Prostate gland (tissue), 2 donors: ENCODE measurements around the gene CSNK1G3.

Source experiments
- POLR2A ChIP-seq: fragments of 450-650 bp; IDR thresholded peaks from one replicate; pipeline ENCODE4 v1.6.1; 2016; ENCODE audit warnings: antibody characterized with exemption, mild to moderate bottlenecking
- TF ChIP-seq, protein P1 (sequence below), 4 experiments: fragments of 200-600 bp in 2 of 4; fragments of 450-650 bp in 2 of 4; sonication (generic) in 2 of 4; IDR thresholded peaks; 1 replicate in 3 of 4; 2 replicates in 1 of 4; pipeline ENCODE4 v1.5.1; 2016 to 2019; ENCODE audit warnings: antibody characterized with exemption in 4 of 4, mild to moderate bottlenecking in 2 of 4, moderate library complexity in 2 of 4

- TF ChIP-seq POLR2A = no peak
- TF ChIP-seq, protein P1, sequence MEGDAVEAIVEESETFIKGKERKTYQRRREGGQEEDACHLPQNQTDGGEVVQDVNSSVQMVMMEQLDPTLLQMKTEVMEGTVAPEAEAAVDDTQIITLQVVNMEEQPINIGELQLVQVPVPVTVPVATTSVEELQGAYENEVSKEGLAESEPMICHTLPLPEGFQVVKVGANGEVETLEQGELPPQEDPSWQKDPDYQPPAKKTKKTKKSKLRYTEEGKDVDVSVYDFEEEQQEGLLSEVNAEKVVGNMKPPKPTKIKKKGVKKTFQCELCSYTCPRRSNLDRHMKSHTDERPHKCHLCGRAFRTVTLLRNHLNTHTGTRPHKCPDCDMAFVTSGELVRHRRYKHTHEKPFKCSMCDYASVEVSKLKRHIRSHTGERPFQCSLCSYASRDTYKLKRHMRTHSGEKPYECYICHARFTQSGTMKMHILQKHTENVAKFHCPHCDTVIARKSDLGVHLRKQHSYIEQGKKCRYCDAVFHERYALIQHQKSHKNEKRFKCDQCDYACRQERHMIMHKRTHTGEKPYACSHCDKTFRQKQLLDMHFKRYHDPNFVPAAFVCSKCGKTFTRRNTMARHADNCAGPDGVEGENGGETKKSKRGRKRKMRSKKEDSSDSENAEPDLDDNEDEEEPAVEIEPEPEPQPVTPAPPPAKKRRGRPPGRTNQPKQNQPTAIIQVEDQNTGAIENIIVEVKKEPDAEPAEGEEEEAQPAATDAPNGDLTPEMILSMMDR (IDR thresholded peaks at IDR 0.05) = no peak
Measured at GRCh38 chr5:123639244-123639643, 127.3 kb downstream of the CSNK1G3 start.
